Stimulated activated CD4-positive, alpha-beta T cell treated with anti-CD3 and anti-CD28 coated beads, Interleukin-15, amount 100 ng/mL, for 24 hours (primary cell): ENCODE data around the gene CREB3L2.
A peak's percentile ranks its signal among the peaks of the same experiment; 100 is the strongest.

Experiments
- DNase-seq: peaks from one replicate; pipeline ENCODE4 v3.0.0-alpha.2; 2020

CREB3L2 gene

DNA sequence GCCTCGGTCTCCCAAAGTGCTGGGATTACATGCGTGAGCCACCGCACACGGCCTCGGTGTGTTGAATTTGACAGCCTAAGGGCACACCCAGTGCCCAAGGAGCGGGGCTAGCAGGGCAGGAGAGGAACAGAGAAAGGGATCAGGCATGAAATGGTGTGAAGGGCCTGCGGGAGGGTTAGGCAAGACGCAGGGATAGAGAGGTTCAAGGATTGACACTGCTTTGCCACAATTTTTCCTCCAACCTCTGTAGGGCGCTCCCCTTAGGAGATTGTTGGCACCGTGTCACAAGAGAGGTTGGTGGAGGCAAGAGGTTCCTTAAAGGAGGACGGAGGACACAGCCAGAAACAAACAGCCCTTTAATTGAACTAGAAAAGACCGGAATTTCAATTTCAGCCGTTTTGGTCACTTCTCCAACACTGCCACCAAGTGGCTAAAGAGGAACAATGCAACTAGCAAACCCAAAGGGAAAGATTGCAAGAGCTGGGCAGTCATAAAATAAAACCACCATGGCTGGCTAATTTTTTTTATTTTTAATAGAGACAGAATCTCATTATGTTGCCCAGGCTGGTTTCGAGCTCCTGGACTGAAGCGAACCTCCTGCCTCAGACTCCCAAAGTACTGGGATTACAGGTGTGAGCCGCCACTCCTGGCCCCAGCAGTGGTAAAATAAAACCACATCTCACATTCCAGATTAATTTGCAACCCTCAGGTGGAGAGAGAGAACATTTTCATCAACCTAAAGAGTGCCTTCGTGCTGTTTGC lies 6.9 kb upstream of the CREB3L2 start:
- DNase-seq, result peak; percentile 11

DNA sequence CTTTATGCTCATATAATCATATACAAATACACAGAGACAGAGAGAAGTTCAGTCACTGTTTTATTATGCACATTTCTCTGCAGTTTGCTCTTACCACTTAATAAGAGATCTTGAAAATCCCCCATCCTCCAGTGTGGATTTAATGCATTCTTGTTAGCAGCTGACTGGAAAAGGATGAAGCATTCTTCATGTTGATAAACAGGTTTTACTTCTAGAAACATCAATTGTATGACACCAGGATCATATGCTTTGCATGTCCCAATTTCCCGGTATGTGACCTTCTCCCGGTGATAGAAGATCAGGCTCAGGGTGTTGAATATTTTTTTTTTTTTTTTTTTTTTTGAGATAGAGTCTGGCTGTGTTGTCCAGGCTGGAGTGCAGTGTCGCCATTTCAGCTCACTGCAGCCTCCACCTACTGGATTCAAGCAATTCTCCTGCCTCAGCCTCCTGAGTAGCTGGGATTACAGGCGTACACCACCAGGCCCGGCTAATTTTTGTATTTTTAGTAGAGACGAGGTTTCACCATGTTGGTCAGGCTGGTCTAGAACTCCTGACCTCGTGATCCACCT lies 6.2 kb upstream of the CREB3L2 start:
- DNase-seq, result no peak

DNA sequence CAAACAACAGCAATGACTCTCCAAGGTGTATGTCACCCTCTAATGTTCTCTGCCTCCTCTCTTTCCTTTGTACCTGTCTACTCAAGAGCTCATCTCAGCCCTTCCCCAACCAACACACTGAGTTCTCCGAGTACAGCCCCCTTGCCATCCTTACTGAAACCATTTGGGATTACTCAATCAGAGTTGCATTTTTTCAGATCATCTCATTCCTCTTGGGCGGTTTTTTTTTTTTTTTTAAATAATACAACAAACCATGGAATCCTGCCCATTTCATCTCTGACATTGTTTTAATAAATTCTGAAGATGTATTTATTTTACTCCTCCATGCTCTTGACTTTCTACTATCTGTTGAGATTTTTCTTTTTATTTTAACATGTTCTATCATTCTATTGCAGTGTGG lies 4.2 kb upstream of the CREB3L2 start:
- DNase-seq, result no peak

DNA sequence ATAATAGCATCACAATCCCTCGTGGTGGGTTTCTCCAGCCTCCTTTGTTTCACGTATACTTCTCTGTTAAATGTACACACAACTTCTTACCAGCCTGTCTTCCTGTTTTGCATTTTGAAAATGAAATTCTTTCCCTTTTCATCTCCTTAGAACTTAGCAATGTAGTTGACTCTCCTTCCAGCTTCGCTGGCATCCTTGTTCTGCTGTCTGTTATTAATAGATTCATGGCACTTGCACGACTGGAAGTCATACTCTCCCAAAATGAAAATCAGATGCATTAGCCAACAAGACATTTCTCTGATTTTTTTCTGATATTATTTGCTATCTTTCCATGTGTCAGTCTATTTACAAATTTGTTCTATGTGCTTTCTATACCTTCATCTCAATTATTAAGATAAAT lies 3.0 kb upstream of the CREB3L2 start:
- no peak for DNase-seq

DNA sequence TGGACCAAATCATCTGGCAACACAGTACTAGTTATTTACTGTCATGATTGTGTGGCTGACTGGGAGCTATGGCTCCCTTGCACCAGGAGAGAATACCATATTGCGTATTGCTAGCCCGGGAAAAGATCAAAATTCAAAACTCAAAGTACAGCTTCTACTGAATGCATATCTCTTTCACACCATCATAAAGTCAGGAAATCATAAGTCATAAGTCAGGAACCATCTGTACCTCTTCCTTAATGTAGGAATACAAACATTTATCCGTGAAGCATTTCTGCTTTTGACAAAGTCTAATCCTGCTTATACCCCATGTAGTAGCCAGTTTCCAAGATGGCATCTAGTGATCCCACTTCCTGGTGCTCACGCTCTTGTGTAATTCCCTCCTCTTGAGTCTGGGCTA lies 2.2 kb upstream of the CREB3L2 start:
- DNase-seq, result no peak

DNA sequence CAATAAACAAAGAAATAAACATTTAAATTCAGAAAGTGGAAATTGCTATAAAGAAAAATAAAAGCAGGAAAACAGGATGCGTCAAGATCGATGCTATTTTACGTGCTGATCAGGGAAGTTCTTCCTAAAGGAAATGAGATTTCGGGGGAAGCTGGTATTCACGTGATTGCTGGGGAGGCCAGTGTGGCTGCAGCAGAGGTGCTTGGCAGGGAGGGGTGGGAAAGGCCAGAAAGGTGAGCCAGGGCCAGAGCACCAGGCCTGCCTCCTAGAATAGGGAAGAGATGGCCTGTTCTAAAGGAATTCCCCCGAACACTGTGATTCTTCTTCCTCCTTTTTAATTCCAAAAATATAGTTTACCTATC lies 923 bp upstream of the CREB3L2 start:
- DNase-seq, result no peak

DNA sequence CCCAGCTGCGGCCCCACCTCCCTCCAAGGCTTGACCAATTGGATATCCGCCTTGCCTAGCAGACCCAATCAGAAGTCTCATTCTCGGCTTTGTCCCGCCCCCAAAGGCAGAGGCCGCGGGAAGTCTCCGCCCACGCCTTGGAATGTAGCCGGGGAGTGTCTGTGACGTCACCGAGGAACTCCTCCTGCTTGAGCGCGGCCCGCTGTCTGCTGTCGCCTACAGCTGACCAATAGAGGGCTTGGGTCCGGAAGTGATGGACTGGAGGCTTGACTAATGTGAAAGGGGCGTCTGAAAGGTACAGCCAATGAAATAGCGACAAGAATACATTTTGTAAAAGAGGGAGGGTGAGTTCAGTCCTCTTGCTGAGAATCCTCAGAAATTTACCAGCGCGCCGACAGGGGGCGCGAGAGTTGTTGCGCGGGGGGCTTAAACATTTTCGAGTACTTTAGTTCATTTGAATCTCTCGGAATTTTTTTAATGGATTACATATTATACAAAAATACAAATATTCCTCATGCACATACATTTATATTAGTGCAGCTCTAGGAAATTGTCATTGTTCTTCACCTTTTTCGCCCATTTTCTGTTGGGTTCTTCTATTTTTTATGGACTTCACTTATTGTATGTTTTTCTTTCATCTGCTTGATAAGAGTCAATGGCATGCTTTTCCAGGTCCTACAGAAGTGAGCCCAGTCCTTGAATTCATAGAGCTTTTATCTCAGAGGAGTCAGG lies 376 bp upstream of the CREB3L2 start:
- DNase-seq, result peak; percentile 97

DNA sequence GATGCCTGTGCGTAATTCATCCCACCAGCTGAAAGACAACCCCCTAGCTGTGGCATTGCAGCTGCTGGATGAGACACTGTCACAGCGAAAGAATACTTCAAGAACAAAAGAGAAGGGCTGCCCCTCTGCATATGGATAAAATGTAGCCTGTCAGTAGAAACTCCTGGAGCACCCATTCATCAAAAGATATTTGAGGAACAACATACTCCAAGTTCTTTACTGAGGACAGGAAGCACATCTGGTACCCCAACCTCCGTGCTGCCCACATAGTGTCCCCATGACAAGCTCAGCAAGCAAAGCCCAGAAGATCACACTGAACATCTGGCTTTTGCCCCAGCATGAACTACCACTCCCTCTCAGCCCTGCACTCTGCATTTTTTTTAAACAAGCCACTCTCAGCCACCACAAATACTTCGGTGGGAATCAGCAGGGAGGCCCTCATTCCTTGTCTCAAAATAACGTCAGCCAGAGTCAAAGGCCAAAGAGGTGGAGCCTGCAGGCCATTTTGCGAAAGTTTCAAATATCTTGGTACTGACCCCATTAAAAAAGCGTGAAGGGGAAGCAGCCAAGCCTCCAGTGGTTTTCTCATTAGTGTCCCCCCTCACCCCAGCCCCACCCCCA lies 1.7 kb downstream of the CREB3L2 start:
- no peak for DNase-seq

DNA sequence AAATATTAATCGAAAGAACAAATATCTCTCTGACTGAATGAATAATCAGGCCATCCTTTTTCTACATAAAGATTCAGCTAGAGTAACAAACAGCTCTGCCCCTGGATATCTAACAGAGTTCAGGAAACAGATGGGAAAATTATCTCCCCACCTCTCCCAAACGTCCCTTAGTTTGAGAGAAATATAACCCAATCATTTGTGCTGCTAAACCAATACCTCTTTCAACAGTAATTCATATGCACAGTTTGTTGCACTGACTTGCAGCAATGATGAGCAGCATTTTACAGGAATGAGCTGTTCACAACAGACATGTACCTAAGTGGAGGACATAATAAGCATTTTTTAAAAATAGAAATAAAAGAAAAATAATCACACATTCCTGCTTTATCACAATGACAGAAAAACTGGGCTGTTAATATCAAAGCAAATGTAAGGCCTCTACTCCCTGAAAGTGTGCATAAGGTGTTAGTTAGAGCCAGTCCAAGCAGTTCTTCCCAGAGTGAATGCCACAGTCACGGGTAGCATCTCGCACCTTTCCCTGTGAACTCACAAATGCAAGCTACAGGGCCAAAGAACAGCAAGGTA lies 2.3 kb downstream of the CREB3L2 start:
- no peak for DNase-seq

DNA sequence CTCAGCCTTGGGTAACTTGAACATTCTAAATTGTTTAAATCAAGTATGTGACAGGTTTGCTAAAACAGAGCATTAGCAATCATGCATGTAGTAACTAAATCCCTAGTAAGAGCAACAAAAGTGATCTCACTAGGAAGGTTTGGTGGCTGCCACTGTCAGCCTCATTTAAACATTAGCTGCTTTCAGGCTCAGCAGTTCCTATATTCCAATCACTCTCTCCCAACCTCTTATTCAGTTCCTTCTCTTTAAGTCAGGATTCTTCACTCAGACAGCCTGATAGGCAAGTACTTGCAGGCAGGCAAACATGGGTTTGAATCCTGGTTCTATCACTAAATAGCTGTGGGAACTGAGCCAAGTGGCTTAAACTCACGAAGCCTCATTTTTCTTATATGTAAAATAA lies 3.6 kb downstream of the CREB3L2 start:
- no peak for DNase-seq

DNA sequence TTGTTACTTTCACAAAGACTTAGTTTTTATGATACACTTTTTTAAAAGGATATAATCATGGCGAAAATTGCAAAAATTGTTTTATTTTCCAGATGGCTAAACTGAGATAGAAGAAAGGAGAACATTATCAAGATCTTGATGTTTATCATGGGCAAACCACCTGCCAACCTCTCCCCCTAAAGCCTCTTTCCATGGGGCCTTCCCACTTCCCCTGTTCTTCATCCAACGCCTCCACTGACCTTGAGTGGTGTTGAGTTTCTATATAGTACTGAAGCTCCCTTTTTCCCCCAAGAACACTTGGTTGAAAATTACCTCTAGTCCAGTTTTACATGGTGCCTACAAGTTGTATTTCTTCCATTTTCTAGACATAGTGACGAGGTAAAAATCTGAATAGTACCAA lies 5.0 kb downstream of the CREB3L2 start:
- no peak for DNase-seq

DNA sequence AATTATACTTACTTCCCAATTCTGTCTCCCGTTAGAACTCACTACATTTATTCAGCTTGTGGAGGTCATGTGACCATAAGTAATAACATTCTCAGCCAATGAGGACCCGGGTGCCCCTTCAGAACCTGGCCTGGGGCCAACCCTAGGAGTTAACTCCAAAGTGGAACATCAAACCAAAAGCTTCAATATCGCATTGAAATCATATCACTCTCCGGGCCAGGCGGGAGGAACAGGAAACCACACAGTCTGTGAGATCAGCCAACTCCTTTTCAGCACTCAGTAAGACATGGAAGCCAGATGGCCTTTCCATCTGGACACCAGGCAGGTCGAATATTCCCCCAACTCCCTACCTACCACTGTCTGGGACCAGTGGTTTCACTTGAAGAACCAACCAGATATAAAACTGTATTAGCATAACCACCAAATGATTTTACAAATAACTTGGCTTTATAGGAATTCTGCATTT lies 5.5 kb downstream of the CREB3L2 start:
- DNase-seq, result no peak

DNA sequence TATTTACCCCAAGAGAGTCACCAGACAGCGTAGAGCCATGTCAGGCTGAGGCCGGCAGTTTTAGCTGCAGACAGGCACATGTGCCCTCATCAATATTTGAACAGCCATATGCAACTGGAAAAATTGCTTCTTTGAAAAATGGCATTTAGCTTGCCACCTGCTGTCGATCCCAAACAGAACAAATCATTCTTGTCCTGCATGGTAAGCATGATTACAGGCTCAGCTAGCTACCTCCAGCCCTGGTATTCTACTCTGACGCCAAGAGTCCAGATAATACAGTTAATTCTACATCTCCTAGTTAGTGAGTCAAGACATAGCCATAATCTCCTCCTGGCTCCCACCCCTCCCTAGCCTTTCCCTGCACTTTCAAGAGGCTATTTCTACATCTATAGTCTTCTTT lies 7.7 kb downstream of the CREB3L2 start:
- no peak for DNase-seq

DNA sequence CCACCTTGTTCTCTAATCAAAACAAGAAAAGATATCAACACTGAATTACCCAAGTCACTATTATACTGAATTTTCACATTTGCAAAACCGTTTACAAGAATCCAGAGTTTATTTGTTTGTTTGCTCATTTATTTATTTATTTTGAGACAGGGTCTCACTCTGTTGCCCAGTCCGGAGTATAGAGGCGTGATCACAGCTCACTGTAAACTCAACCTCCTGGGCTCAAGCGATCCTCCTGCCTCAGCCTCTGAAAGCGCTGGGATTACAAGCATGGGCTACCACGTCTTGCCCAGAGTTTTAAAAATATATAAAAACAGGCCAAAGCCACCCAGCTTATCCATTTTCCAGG lies 8.5 kb downstream of the CREB3L2 start:
- no peak for DNase-seq

DNA sequence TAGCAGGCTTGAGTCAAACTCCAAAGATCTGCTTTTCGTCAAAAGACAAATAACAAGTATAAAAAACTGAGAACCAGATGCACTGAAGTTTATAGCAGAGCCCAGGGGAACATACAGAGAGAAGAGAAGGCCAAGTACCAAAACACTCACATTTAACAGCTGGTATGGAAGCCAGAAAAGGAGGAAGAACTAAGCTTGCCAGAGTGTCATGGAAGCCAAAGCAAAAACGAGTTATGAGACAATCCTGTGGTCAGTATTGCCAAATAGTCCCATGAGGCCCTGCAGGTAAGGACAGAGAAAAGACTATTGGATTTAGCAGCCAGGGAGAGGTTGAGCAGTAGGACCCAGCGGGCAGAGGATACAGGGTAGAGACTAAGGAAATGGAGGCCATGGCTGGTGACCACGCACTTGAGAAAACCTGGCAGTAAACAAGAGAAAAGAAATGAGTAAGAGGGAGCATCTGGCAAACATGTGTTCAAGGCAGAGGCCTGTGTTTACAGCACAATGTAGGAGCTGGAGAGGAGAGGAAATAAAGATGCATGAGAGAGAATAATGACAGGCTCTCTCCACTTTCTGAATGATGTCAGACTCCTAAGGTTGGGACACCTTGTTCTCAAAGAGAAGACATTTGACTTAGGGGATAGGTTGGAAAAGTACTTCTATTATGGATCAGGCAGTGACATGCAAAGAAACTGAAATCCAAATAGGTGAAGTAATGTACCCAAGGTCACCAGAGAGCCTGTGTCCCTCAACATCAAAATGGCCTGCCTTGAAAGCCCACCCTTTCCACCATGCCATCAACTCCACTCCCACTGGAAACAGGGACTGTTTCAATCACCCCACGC lies 9.1 kb downstream of the CREB3L2 start:
- DNase-seq, result no peak

DNA sequence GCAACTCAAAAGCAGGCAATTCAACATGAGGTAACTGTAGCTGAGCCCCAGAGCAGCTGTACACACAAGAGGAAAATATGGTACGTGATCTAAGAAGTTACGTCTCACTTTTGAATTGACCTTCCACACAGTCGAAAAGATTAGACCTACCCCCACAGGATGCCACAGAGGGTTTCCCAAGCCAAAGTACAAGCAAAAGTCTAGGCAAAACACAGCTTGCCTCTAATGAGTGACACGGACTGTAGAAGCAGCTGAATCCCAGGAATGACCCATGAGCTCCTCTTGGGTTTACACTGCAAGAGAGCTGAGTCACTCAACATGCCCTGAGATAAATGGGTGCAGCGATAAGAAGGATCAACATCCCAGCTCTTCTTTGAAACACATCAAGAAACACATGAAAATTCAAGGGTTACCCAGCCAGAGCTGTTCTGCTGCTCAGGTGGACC lies 9.8 kb downstream of the CREB3L2 start:
- no peak for DNase-seq

DNA sequence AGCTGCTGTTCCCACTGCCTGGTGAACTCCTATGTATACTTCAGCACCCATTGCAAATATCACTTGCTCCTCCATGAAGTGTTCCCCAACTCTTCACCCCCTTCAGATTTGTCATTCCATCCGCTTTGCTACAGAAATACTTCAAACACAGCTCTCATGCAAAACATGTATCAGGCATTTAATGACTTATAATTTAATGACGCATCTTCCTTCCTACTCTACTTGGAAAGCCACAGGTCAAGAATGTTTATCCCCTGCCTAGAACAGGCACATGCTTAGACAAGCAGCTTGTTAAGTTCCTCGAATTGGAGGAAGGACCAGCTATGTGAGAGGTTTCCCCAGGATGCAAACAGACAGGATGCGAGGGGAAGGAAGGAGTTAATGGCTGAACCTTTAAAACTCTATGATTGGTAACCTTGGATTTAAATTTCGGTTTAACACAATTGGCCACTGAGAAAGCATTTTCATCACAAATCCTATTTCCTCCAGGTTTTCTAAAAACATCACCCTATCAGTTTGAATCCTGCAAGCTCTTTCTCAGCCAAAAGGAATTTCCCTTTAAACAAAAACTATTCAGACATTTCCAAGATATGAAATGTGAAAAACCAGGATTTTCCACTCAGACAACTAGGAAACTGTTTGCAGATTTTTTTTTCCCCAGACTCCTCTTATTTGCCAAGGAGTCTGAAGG lies 11.5 kb downstream of the CREB3L2 start:
- DNase-seq, result no peak

DNA sequence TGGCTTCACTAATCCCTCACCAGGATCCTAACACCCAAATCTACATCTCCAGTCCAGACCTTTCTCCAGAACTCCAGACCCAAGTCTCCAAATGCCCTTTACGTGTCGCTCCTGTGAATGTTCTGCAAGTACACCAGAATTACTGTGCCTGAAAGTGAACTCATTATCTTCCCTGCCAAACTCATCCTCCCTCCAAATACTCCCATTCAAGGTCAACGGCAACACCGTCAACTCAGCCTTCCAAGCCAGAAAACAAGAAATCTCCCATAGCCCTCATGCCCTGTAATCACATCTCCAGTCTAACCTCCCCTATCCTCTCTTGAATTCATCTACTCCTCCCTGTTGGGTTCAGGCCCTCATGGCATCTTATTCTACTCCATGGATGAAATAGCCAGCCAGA lies 12.3 kb downstream of the CREB3L2 start:
- no peak for DNase-seq

DNA sequence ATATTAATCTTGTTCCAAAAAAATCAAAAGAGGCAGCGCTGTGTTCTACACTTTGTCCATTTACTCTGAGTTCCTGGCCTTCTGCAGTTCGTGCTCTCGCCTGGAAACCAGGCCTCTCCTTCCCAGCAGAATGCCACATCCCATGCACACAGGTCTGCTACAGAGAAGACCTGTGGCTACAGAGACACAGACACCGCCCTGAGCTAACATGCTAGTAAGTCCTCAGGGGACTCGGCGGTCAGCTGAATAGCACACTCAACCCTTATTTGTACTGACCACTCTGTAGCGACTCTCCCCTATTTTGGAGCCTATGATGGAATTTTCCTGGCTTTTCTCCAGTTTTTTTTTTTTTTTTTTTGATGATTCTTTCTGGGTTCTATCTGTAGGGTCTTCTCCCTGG lies 12.8 kb downstream of the CREB3L2 start:
- DNase-seq, result no peak

DNA sequence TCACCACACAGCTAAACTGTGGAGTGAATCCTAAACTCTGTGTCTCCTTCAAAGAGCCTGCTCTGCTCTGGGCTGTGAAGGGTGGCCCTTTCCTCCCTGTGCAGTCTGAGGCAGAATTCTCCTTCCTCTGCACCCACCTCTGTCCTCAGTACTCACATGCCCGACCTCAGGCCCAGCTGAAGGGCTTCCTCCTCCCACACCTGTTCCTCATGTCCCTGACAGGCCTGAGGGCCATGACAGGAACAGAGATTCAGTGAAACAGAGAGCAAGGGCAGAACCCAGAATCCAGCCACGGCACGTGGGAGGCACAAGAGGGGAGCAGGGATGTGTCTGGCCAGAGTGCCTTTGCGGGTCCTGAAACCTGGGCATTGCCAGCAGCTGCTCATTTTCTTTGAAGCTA lies 13.9 kb downstream of the CREB3L2 start:
- DNase-seq, result no peak

DNA sequence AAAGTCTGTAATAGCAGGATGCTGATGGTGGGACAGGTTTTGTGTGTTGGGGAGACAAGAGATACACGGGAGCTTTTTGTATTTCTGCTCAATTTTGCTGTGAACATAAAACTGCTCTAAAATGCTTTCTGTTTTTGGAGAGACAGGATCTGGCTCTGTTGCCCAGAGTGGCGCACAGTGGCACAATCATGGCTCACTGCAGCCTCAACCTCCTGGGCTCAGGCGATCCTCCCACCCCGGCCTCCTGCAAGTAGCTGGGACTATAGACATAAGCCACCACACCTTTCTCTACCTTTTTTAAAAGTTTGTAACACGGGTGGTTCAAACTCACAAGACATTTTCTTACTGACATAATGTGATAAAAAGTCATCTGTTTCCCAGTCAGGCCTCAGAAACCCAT lies 14.3 kb downstream of the CREB3L2 start:
- DNase-seq, result no peak

DNA sequence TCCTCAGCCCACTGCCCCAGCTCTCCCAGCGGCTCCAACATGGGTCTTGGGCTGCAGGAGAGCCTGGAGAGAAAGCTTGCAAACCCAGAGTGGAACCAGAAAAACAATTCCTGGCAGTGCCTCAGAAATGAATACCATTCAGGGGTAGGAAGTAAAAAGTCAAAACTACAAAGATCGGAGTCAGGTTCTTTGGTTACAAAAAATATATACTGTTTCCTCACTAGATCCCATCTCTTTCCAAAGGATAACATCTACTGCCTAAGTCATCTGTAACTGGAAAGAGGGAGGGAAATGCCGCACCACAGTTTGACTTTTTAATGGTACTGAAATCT lies 14.9 kb downstream of the CREB3L2 start:
- no peak for DNase-seq
